Prostate gland (tissue), 2 donors: ENCODE measurements around the gene ESR1. TPM values are rescaled to one million over a fixed set of nuclear protein-coding genes. Genes with fewer than 3 reads are reported as not detected.

Experiments
- DNase-seq: peaks from one replicate; pipeline ENCODE4 v3.0.0-alpha.2; 2019; ENCODE audit warnings: low spot score
- H3K27ac ChIP-seq, 2 donors: fragments of 200-600 bp; sonication (generic); 2 replicates each; pipeline ENCODE4 v1.5.1; 2017 to 2019
- H3K27me3 ChIP-seq: fragments of 200-600 bp; sonication (generic); replicated peaks from 2 replicates; pipeline ENCODE4 v1.5.1; 2019; ENCODE audit not compliant: insufficient read depth
- H3K36me3 ChIP-seq, 2 donors: fragments of 200-600 bp; sonication (generic); 1 replicate in 1 of 2; 2 replicates in 1 of 2; pipeline versions ENCODE4 v1.5.1 to v1.8.1; 2017 to 2019
- H3K4me1 ChIP-seq: fragments of 200-600 bp; sonication (generic); replicated peaks from 2 replicates; pipeline ENCODE4 v1.5.1; 2019
- H3K4me3 ChIP-seq, 2 donors: fragments of 200-600 bp; sonication (generic); 2 replicates each; pipeline ENCODE4 v1.5.1; 2017 to 2019
- H3K9me3 ChIP-seq: fragments of 200-600 bp; sonication (generic); 2 replicates; pipeline ENCODE4 v1.5.1; 2017
- POLR2A ChIP-seq: fragments of 450-650 bp; IDR thresholded peaks from one replicate; pipeline ENCODE4 v1.6.1; 2016; ENCODE audit warnings: antibody characterized with exemption, mild to moderate bottlenecking
- POLR2AphosphoS5 ChIP-seq: sonication (generic); formaldehyde crosslinking; IDR thresholded peaks from one replicate; pipeline ENCODE4 v1.6.1; 2017; ENCODE audit warnings: antibody characterized with exemption
- WGBS: methylation state at CpG from one replicate; pipeline ENCODE4 v1.1.5; 2018; 5-methylcytosine and 5-hydroxymethylcytosine counted together
- intact Hi-C: fragments of 100-400 bp; cut with DNase I; formaldehyde crosslinking; loops from one replicate; pipeline ENCODE4 v1.14.2; 2022
- total RNA-seq, 2 donors: library from RNA; depleted of rRNA; stranded (reverse); fragments of >200 nt; gene quantifications; one replicate each; pipeline ENCODE4 v1.1.0, GENCODE V29; 2016
- TF ChIP-seq, protein P1 (sequence below), 4 experiments: fragments of 200-600 bp in 2 of 4; fragments of 450-650 bp in 2 of 4; sonication (generic) in 2 of 4; IDR thresholded peaks; 1 replicate in 3 of 4; 2 replicates in 1 of 4; pipeline ENCODE4 v1.5.1; 2016 to 2019; ENCODE audit warnings: antibody characterized with exemption in 4 of 4, mild to moderate bottlenecking in 2 of 4, moderate library complexity in 2 of 4

Gene ESR1
- total RNA-seq, 2 donors from 2014 or later = 2.3 to 5.6 TPM

DNA sequence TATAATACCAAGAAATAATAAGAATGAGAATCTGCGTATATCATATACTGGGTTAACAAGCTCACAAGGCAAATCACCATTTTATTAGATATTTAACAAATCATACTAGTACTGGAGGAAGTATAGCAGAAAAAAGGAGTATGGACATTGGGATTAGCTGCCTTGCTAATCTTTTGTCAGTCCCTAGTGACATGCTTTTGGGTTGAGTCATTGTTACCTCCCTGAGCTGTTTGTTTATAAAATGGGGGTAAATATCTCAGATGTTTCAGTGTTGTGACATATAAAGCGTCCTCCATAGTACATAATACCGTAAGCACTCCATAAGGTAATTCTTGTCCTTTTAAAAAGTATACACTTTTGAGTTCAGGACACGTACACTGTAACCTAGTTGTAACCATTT, 107.0 kb downstream of the ESR1 start:
- intact Hi-C loops = no loop called here
- no peaks in the 10 kb centered on the region for H3K27me3 ChIP-seq
- TF ChIP-seq POLR2AphosphoS5 = no peak
- TF ChIP-seq, protein P1, sequence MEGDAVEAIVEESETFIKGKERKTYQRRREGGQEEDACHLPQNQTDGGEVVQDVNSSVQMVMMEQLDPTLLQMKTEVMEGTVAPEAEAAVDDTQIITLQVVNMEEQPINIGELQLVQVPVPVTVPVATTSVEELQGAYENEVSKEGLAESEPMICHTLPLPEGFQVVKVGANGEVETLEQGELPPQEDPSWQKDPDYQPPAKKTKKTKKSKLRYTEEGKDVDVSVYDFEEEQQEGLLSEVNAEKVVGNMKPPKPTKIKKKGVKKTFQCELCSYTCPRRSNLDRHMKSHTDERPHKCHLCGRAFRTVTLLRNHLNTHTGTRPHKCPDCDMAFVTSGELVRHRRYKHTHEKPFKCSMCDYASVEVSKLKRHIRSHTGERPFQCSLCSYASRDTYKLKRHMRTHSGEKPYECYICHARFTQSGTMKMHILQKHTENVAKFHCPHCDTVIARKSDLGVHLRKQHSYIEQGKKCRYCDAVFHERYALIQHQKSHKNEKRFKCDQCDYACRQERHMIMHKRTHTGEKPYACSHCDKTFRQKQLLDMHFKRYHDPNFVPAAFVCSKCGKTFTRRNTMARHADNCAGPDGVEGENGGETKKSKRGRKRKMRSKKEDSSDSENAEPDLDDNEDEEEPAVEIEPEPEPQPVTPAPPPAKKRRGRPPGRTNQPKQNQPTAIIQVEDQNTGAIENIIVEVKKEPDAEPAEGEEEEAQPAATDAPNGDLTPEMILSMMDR (IDR thresholded peaks at IDR 0.05) = no peak
- no peak for TF ChIP-seq POLR2A
- H3K27ac ChIP-seq = no peak overlapping the region
- H3K4me1 ChIP-seq = no peaks in the 10 kb centered on the region
- no peak for DNase-seq
- no peaks in the 10 kb centered on the region for H3K9me3 ChIP-seq
- H3K4me3 ChIP-seq = no peak overlapping the region
- H3K36me3 ChIP-seq = no peaks in the 10 kb centered on the region
- 88% methylated on average over 4 of the region's 4 CpGs for WGBS

DNA sequence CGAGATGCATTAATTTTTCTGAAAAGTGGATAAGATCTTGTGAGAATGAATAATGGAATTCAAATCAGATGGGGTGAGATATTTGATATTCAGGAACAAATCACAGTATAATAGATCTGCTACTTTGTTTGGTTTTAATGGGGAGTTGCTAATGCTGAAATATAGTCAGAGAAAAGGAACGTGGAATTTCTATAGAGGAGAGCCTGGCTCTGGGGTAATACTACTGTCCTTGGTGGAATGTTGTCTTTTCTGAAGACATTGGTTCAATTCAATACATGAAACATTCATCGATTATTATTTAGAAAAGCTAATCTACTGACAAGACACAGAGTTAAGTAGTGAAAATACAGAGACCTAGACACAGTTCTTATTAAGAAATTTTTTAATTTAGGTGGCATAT, 108.6 kb downstream of the ESR1 start:
- no peak overlapping the region for H3K27ac ChIP-seq
- H3K4me1 ChIP-seq = no peaks in the 10 kb centered on the region
- H3K36me3 ChIP-seq = no peaks in the 10 kb centered on the region
- intact Hi-C loops = no loop called here
- H3K9me3 ChIP-seq = no peaks in the 10 kb centered on the region
- TF ChIP-seq, protein P1 (IDR thresholded peaks at IDR 0.05) = no peak
- no peak for TF ChIP-seq POLR2AphosphoS5
- TF ChIP-seq POLR2A = no peak
- H3K4me3 ChIP-seq = no peak overlapping the region
- 85% methylated on average over 3 of the region's 3 CpGs for WGBS
- DNase-seq = no peak
- H3K27me3 ChIP-seq = no peaks in the 10 kb centered on the region

DNA sequence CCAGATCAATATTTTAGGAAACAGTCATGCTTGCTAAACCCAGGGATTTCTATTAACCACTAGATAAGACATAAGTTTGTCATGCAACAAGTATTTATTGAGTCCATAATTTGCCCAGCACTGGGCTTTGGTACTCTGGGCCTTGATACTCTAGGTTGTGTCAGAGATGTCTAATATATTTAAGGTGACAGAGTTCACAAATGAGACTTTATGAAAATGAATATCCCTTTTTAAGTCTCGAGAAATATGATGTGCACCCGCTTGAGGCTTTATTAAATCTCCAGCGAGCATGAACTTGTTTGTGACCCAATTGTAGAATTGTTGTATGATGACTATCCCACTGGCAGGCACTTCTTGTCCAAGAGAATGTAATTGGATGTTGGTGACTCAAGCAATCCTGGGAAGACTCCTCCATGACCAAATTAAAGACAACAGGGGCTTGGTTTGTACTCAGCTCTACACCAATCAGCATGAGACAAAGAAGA, 109.2 kb downstream of the ESR1 start:
- intact Hi-C loops = no loop called here
- no peaks in the 10 kb centered on the region for H3K27me3 ChIP-seq
- 70% methylated on average over 3 of the region's 3 CpGs for WGBS
- H3K4me3 ChIP-seq = no peak overlapping the region
- no peak overlapping the region for H3K27ac ChIP-seq
- no peaks in the 10 kb centered on the region for H3K9me3 ChIP-seq
- H3K36me3 ChIP-seq = no peaks in the 10 kb centered on the region
- DNase-seq = no peak
- H3K4me1 ChIP-seq = no peaks in the 10 kb centered on the region
- no peak for TF ChIP-seq POLR2A
- TF ChIP-seq POLR2AphosphoS5 = no peak
- TF ChIP-seq, protein P1 (IDR thresholded peaks at IDR 0.05) = no peak

DNA sequence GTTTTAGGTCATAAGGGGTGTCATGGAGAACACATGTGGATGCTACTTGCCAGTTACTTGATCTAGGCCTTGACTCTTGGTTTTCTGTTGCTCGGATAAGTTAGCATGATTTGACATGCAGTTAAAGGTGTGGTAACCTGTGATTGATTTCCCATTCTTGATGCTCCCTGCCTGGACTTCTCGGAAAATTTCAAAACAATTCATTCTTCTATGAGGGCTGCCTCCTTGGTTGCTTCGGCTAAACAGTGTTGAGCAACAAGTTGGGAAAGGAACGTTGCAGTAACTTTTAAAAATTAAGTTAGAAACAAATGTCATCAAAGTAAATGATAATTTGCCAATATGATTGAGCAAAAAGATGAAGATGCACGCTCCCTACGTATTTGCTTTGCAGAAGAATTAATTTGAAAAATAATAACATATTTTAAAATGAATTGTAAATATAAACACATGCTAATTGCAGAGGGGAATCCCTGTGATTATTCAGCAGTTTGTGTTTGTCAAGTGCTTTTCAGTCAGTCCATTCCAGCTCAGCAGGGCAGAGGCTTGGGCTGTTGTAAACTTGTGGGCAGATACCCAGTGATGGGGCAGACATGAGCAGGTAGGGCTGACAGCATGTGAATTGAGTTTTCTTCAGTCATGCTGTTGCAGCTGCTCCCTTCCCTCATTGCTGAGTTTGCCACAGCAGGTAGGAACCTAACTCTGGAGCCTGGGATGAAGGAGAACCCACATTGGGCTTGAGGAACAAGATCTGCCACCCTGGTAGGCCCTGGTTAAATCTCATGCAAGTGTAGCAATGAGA, 110.2 kb downstream of the ESR1 start:
- no peaks in the 10 kb centered on the region for H3K4me1 ChIP-seq
- H3K27me3 ChIP-seq = no peaks in the 10 kb centered on the region
- TF ChIP-seq POLR2A = no peak
- TF ChIP-seq, protein P1 (IDR thresholded peaks at IDR 0.05) = no peak
- no peak for TF ChIP-seq POLR2AphosphoS5
- 75% methylated on average over 6 of the region's 6 CpGs for WGBS
- H3K9me3 ChIP-seq = no peaks in the 10 kb centered on the region
- DNase-seq = no peak
- H3K36me3 ChIP-seq = no peaks in the 10 kb centered on the region
- H3K4me3 ChIP-seq = no peak overlapping the region
- H3K27ac ChIP-seq = no peak overlapping the region
- intact Hi-C loops = no loop called here

DNA sequence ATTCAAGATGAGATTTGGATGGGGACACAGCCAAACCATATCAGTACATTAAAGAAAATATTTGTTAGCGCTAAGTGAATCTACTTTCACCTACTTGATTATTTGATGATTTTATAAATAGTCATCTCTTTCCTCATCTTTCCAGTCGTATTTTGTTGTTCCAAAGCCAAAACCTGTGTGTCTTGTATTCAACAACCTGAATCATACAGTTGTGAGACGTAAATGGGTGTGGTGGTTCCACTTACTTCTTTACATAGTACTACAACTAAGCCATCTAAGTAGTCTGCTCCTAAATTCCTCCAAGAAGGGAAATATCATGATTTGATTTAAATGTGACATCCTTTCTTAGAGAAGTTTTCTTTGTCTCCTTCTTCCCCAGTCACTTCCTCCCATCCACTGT, 132.8 kb downstream of the ESR1 start:
- WGBS = 80% methylated on average over 3 of the region's 3 CpGs
- no peaks in the 10 kb centered on the region for H3K4me1 ChIP-seq
- DNase-seq = no peak
- peaks cover 3% of the 10 kb centered on the region for H3K27me3 ChIP-seq
- H3K36me3 ChIP-seq = no peaks in the 10 kb centered on the region
- H3K4me3 ChIP-seq = no peak overlapping the region
- intact Hi-C loops = no loop called here
- TF ChIP-seq POLR2A (no peak), POLR2AphosphoS5 (no peak)
- TF ChIP-seq, protein P1 (IDR thresholded peaks at IDR 0.05) = no peak
- H3K27ac ChIP-seq = no peak overlapping the region
- H3K9me3 ChIP-seq = no peaks in the 10 kb centered on the region
